ENCODE data around the gene LRRC15. TPM values are rescaled to one million over a fixed set of nuclear protein-coding genes. Genes with fewer than 3 reads are reported as not detected.
A peak's percentile ranks its signal among the peaks of the same experiment; 100 is the strongest.

The LRRC15 gene
- total and polyA plus RNA-seq, 5 donors: 0.03 to 0.07 (median 0.06) TPM; not detected in 1

- WGBS: 58% methylated on average over 15 of the region's 15 CpGs
- Histone ChIP-seq H3K27ac (ENCODE audit: low read length) (no peak overlapping the region), H3K27me3 (ENCODE audit: control insufficient read depth, insufficient read depth) (no peaks in the 10 kb centered on the region), H3K4me1 (ENCODE audit: control insufficient read depth, insufficient read depth, low read length) (no peaks in the 10 kb centered on the region), H3K9me3 (ENCODE audit: control insufficient read depth, low read length) (no peaks in the 10 kb centered on the region), H3K4me3 (ENCODE audit: low read length) (no peak overlapping the region)
- intact Hi-C loops (cut with DNase I): no loop called here
- no peak for ATAC-seq
- DNase-seq: no peak
Observed at GRCh38 chr3:194375473-194376240, 6.1 kb upstream of the LRRC15 start.

- ATAC-seq (no peak), DNase-seq (no peak)
- no peak overlapping the region for H3K4me3 ChIP-seq (ENCODE audit: low read length)
- H3K4me1 ChIP-seq (ENCODE audit: control insufficient read depth, insufficient read depth, low read length): no peaks in the 10 kb centered on the region
- 84% methylated on average over 10 of the region's 10 CpGs for WGBS
- H3K9me3 ChIP-seq (ENCODE audit: control insufficient read depth, low read length): no peaks in the 10 kb centered on the region
- intact Hi-C loops (cut with DNase I): no loop called here
- no peaks in the 10 kb centered on the region for H3K27me3 ChIP-seq (ENCODE audit: control insufficient read depth, insufficient read depth)
- no peak overlapping the region for H3K27ac ChIP-seq (ENCODE audit: low read length)
Observed at GRCh38 chr3:194374935-194375334, 5.4 kb upstream of the LRRC15 start.

GRCh38 chr3:194373899-194374298, 4.4 kb upstream of the LRRC15 start:
- H3K4me3 ChIP-seq (ENCODE audit: low read length): no peak overlapping the region
- no peak overlapping the region for H3K27ac ChIP-seq (ENCODE audit: low read length)
- no peaks in the 10 kb centered on the region for H3K9me3 ChIP-seq (ENCODE audit: control insufficient read depth, low read length)
- DNase-seq (no peak), ATAC-seq (no peak)
- no peaks in the 10 kb centered on the region for H3K4me1 ChIP-seq (ENCODE audit: control insufficient read depth, insufficient read depth, low read length)
- no peaks in the 10 kb centered on the region for H3K27me3 ChIP-seq (ENCODE audit: control insufficient read depth, insufficient read depth)
- intact Hi-C loops (cut with DNase I): no loop called here
- WGBS: 78% methylated on average over 8 of the region's 8 CpGs

GRCh38 chr3:194373028-194373427, 3.5 kb upstream of the LRRC15 start:
- H3K4me3 ChIP-seq (ENCODE audit: low read length): no peak overlapping the region
- ATAC-seq: no peak

DNA sequence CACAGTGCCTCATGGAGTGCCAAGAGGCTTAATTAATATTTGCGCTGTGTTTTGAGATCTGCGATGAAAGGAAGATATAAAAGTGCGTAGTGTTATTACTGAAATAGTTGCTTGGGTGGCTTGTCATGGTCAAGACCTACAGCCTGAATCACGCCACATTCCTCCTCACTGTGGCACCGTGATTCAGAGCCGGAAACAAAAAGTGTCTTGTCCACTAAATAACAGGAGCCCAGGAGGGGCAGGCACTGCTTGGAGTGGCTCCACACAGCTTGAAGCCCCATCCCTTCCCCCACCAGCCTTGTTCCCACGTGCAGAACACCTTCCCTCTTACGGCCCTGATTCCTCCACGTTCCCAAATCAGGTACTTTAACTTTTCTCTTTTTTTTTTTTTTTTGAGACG, 1.2 kb upstream of the LRRC15 start:
- no peak overlapping the region for H3K27ac ChIP-seq (ENCODE audit: low read length)
- no peaks in the 10 kb centered on the region for H3K4me1 ChIP-seq (ENCODE audit: control insufficient read depth, insufficient read depth, low read length)
- H3K4me3 ChIP-seq (ENCODE audit: low read length): no peak overlapping the region
- DNase-seq: no peak
- ATAC-seq: no peak
- intact Hi-C loops (cut with DNase I): no loop called here
- no peaks in the 10 kb centered on the region for H3K9me3 ChIP-seq (ENCODE audit: control insufficient read depth, low read length)
- no peaks in the 10 kb centered on the region for H3K27me3 ChIP-seq (ENCODE audit: control insufficient read depth, insufficient read depth)
- 85% methylated on average over 10 of the region's 10 CpGs for WGBS

More at GRCh38 chr3:194373028-194373427, 3.5 kb upstream of the LRRC15 start:
- Histone ChIP-seq H3K9me3 (ENCODE audit: control insufficient read depth, low read length) (no peaks in the 10 kb centered on the region), H3K27ac (ENCODE audit: low read length) (no peak overlapping the region), H3K27me3 (ENCODE audit: control insufficient read depth, insufficient read depth) (no peaks in the 10 kb centered on the region), H3K4me1 (ENCODE audit: control insufficient read depth, insufficient read depth, low read length) (no peaks in the 10 kb centered on the region)
- DNase-seq: no peak
- 91% methylated on average over 14 of the region's 14 CpGs for WGBS
- intact Hi-C loops (cut with DNase I): no loop called here

DNA sequence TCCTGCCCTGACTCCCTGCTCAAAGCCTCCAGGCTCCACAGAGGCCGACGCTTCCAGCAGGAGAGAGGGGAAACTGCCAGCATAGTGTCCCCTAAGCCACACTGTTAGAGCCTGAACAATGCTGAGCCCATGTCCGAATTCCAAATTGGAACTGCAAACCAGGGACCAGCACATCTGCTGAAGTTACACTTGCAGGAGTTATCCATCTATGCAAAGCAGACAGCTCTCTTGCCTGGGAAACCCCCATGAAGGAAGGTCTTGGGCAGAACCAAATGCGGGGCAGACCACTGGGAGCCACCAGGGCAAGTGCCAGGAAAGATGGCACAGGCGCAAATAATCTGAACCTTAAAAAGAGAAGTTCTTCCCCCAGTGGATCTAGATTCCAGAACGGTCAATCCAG, 625 bp downstream of the LRRC15 start:
- 68% methylated on average over 6 of the region's 6 CpGs for WGBS
- Histone ChIP-seq H3K27me3 (ENCODE audit: control insufficient read depth, insufficient read depth) (no peaks in the 10 kb centered on the region), H3K4me1 (ENCODE audit: control insufficient read depth, insufficient read depth, low read length) (peaks cover 10% of the 10 kb centered on the region), H3K9me3 (ENCODE audit: control insufficient read depth, low read length) (no peaks in the 10 kb centered on the region), H3K4me3 (ENCODE audit: low read length) (no peak overlapping the region), H3K27ac (ENCODE audit: low read length) (no peak overlapping the region)
- ATAC-seq (no peak), DNase-seq (no peak)
- intact Hi-C loops (cut with DNase I): no loop called here

DNA sequence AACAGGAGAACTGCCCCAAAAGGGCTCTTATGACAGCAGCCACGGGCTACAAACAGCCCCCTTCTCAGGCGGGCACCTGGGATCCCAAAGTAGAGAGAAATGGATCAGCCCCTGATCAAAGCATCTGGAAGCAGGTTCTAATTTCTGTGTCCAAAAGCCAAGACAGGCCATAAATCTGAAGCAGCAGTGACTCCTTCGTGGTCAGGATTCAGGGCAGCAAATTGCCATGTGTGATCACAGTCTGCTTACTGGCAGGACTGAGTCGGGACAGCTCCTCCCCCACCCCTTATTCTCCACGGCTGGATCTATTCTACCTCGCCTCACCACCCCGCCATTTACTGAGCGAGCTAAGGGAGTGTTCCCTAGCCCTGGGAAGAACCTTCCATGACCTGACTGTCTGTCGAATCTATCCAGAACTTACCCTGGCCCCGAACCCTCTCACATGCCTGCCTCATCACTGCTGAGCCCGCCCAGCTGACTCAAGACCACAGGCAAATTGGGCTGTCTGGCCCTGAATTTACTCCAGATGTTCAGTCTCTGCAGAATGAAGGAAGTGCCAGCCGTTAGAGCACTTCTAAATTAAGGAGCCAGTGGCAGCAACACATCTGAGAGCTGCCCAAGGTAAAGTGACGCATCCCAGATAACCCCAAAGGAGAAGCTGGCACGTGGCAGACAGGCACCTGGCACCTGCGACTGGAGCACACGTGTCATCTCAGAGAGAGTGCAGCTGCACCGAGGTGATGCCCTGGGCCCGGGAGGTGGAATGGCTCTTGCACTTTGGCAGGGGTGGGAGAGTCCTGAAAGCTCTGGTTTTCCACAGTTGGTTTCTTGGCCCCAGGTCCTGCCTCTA, 1.3 kb downstream of the LRRC15 start:
- H3K9me3 ChIP-seq (ENCODE audit: control insufficient read depth, low read length): no peaks in the 10 kb centered on the region
- peak in 1 of 2 donors; percentile 22 for ATAC-seq
- 64% methylated on average over 18 of the region's 18 CpGs for WGBS
- intact Hi-C loops (cut with DNase I): no loop called here
- no peak overlapping the region for H3K4me3 ChIP-seq (ENCODE audit: low read length)
- no peak overlapping the region for H3K27ac ChIP-seq (ENCODE audit: low read length)
- no peaks in the 10 kb centered on the region for H3K27me3 ChIP-seq (ENCODE audit: control insufficient read depth, insufficient read depth)
- no peak for DNase-seq
- H3K4me1 ChIP-seq (ENCODE audit: control insufficient read depth, insufficient read depth, low read length): peaks cover 10% of the 10 kb centered on the region

DNA sequence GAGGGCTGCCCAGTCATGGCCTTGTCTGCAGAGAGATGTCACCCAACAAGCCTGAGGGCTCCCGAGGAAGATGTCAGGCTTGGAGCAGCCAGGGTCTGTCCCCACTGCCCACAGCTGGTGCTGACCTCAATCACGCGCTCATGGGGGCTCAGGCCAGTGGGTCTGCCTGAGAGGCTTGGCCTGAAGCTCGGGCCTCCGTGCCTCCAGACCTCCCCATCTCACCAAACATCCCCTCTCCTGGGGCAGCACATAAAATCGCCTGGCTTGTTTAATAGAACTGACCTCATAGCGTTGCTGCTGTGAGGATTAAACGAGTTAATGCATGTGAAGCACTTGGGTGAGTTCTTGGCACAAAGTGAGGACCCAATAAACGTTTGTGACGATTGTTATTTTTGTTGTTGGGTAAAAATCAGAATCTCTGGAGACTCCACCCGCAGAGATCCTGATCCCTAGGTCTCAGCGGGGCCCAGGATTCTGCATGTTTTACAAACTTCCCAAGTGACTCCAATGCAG, 3.5 kb downstream of the LRRC15 start:
- Histone ChIP-seq H3K4me1 (ENCODE audit: control insufficient read depth, insufficient read depth, low read length) (peaks cover 10% of the 10 kb centered on the region), H3K4me3 (ENCODE audit: low read length) (no peak overlapping the region), H3K9me3 (ENCODE audit: control insufficient read depth, low read length) (no peaks in the 10 kb centered on the region), H3K27me3 (ENCODE audit: control insufficient read depth, insufficient read depth) (no peaks in the 10 kb centered on the region), H3K27ac (ENCODE audit: low read length) (no peak overlapping the region)
- ATAC-seq (no peak), DNase-seq (no peak)
- 82% methylated on average over 12 of the region's 12 CpGs for WGBS
- intact Hi-C loops (cut with DNase I): no loop called here

DNA sequence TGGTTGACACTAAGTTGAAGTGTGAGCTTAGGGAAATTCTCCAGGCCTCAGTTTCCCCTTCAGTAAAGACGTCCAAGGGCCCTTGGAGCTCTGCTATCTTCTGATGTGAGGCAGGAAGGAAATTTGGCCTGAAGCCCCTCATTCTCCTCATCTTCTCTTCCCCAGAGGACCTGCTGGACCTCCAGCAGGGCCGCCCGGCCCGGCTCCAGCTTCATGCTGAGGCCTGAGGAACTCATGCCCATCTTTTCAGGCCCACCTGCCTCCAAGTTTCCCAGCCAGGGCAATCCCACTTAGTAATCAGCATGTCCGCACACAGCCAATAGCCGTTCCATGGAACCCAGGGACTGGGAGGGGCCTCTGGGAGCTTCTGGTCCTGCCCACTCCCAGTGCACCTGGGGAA, 4.0 kb downstream of the LRRC15 start:
- Histone ChIP-seq H3K4me3 (ENCODE audit: low read length) (no peak overlapping the region), H3K9me3 (ENCODE audit: control insufficient read depth, low read length) (no peaks in the 10 kb centered on the region), H3K27ac (ENCODE audit: low read length) (no peak overlapping the region), H3K27me3 (ENCODE audit: control insufficient read depth, insufficient read depth) (no peaks in the 10 kb centered on the region), H3K4me1 (ENCODE audit: control insufficient read depth, insufficient read depth, low read length) (peaks cover 10% of the 10 kb centered on the region)
- ATAC-seq (no peak), DNase-seq (no peak)
- 78% methylated on average over 6 of the region's 6 CpGs for WGBS
- intact Hi-C loops (cut with DNase I): no loop called here

DNA sequence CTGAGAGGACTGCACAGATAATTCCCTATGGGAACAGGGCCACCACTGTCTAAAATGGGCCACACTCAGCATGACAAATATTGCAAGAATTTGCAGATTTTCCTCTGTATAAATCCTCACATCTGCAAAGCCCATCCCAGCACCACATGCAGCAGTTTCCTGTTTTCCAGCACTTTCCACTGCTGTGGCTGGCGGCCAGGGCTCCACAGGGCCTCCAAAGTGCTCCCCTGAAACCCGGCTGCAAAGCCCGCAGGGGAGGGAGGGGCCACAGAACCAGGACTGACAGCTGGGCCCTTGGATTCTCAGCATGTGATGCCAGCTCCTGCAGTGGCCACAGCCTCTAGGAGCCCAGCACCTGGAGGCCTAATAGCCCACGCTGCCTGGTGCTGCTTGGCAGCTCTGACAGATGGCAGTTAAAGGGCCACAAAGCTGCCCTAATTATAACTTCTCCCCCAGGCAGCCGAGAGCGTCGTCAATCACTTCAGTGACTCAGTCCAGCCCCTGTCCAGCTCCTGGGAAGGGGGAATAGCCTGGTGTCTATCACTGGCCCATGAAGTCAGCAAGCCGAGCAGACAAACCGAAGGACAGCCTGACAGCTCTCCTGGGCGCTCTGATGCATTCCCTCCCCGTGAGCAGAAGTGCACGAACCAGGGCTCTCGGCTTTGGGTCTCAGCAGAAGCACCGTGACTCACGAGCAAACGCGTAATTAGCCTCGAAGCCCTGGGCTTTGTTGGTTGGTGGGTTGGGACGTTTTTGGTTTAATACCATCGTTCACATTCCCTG, 4.7 kb downstream of the LRRC15 start:
- Histone ChIP-seq H3K4me3 (ENCODE audit: low read length) (no peak overlapping the region), H3K4me1 (ENCODE audit: control insufficient read depth, insufficient read depth, low read length) (peaks cover 10% of the 10 kb centered on the region), H3K9me3 (ENCODE audit: control insufficient read depth, low read length) (no peaks in the 10 kb centered on the region), H3K27ac (ENCODE audit: low read length) (no peak overlapping the region), H3K27me3 (ENCODE audit: control insufficient read depth, insufficient read depth) (no peaks in the 10 kb centered on the region)
- DNase-seq (peak in 1 of 3 donors; percentile 71), ATAC-seq (peak; percentile 36 to 43)
- WGBS: 35% methylated on average over 20 of the region's 20 CpGs
- intact Hi-C loops (cut with DNase I): no loop called here

GRCh38 chr3:194364314-194364651, 5.3 kb downstream of the LRRC15 start:
- H3K27ac ChIP-seq (ENCODE audit: low read length): no peak overlapping the region
- 55% methylated on average over 3 of the region's 3 CpGs for WGBS
- no peaks in the 10 kb centered on the region for H3K9me3 ChIP-seq (ENCODE audit: control insufficient read depth, low read length)
- H3K4me1 ChIP-seq (ENCODE audit: control insufficient read depth, insufficient read depth, low read length): peaks cover 10% of the 10 kb centered on the region
- H3K27me3 ChIP-seq (ENCODE audit: control insufficient read depth, insufficient read depth): no peaks in the 10 kb centered on the region
- H3K4me3 ChIP-seq (ENCODE audit: low read length): no peak overlapping the region
- intact Hi-C loops (cut with DNase I): no loop called here
- ATAC-seq (no peak), DNase-seq (no peak)

Data from right cardiac atrium (tissue), 5 donors.